GM10266 (cell line): ENCODE results near the gene SOAT2.

Experiments used
- DNase-seq: peaks from one replicate; pipeline ENCODE4 v3.0.0; 2012; ENCODE audit errors: extremely low spot score
- CTCF ChIP-seq: IDR thresholded peaks from 2 replicates; pipeline ENCODE4 v1.5.1; 2012; ENCODE audit warnings: mild to moderate bottlenecking, low read depth; ENCODE audit not compliant: control insufficient read depth, insufficient read depth; ENCODE audit errors: missing control alignments

SOAT2 gene

GRCh38 chr12:53147181-53147580 is 43.9 kb downstream of the SOAT2 start:
- no peak for DNase-seq
- no peak for TF ChIP-seq CTCF

GRCh38 chr12:53147653-53148052 is 44.4 kb downstream of the SOAT2 start:
- no peak for DNase-seq
- TF ChIP-seq CTCF, result no peak

- no peak for DNase-seq
- TF ChIP-seq CTCF, result no peak
Observed at GRCh38 chr12:53151039-53151438, 47.8 kb downstream of the SOAT2 start.

GRCh38 chr12:53152390-53152789 is 49.1 kb downstream of the SOAT2 start:
- TF ChIP-seq CTCF, result no peak
- no peak for DNase-seq

- TF ChIP-seq CTCF, result peak; percentile 99
- peak; percentile 87 for DNase-seq
Observed at GRCh38 chr12:53159195-53159839, 56.0 kb downstream of the SOAT2 start.

GRCh38 chr12:53160000-53160399 is 56.7 kb downstream of the SOAT2 start:
- DNase-seq, result no peak
- no peak for TF ChIP-seq CTCF

- no peak for TF ChIP-seq CTCF
- DNase-seq, result no peak
Observed at GRCh38 chr12:53160673-53161072, 57.4 kb downstream of the SOAT2 start.
